Cardiac fibroblast (primary cell): ENCODE measurements around the gene NCF1.
"Not testable (repeated sequence)": the region's sequence is repeated elsewhere in the genome, so short reads cannot be mapped to it uniquely, and the experiment has no call there.

Source experiments
- DNase-seq, 2 donors: peaks; one replicate each; pipeline versions ENCODE4 v3.0.0 to v3.0.0-alpha.2; 2010; ENCODE audit warnings: low read depth in 2 of 2
- H3K4me3 ChIP-seq, 2 donors: replicated peaks in 1 of 2; 1 replicate in 1 of 2; 2 replicates in 1 of 2; pipeline ENCODE4 v1.5.1; 2011; ENCODE audit warnings: low read depth in 2 of 2, low read length in 2 of 2, mild to moderate bottlenecking in 2 of 2, moderate library complexity in 1 of 2
- CTCF ChIP-seq: IDR thresholded peaks from one replicate; pipeline ENCODE4 v1.5.1; 2011; ENCODE audit warnings: low read depth, mild to moderate bottlenecking, low read length, inconsistent platforms

NCF1 gene

DNA sequence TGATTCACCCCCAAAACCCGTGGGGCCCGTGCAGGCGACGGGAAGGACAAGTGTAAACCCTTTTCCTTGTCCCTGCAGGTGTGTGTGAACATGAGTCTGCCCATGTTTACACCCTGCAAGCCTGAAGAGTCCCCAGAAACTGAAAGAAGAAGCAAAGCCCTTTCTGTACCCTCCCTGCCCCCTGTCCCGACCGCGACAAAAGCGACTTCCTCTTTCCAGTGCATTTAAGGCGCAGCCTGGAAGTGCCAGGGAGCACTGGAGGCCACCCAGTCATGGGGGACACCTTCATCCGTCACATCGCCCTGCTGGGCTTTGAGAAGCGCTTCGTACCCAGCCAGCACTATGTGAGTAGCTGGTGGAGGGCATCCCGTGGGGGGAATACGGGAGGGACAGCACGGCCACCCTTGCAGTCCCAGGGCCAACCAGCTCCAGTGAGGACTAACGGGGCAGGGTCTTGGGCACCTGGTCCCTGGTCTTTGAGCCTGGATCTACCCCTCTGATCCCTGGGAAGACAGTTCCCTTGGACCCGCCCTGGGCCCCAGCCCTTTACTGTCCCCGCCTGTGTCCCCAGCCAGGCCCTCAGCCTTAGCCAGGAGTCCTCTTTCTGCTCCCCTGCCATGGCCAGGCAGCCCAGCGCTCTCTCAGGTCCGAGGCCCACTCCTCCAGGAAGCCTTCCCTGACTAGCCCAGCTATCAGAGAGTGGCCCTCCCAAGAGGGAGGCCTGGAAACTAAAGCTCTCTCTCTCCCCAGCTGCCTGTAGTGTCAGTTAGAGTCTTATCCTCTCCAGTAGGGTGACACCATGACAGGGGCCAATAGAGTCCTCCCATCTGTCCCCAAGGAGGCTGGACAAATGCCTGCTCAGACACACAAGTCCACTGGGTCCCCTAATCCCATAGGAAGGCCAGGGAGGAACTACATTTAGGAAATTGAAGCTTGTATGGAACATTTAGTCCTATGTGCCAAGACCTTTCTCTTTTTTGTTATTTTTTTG, at the start of gene NCF1:
Gene NCF1 (plus strand): TSS at position 252 of the 991 bp plus-strand sequence. CDS start 21 bp downstream, at position 273.
- not testable (repeated sequence) for H3K4me3 ChIP-seq, DNase-seq

GRCh38 chr7:74725840-74726239, 48.0 kb upstream of the NCF1 start:
- TF ChIP-seq CTCF = no peak
- H3K4me3 ChIP-seq = no peak overlapping the region
- DNase-seq = no peak

DNA sequence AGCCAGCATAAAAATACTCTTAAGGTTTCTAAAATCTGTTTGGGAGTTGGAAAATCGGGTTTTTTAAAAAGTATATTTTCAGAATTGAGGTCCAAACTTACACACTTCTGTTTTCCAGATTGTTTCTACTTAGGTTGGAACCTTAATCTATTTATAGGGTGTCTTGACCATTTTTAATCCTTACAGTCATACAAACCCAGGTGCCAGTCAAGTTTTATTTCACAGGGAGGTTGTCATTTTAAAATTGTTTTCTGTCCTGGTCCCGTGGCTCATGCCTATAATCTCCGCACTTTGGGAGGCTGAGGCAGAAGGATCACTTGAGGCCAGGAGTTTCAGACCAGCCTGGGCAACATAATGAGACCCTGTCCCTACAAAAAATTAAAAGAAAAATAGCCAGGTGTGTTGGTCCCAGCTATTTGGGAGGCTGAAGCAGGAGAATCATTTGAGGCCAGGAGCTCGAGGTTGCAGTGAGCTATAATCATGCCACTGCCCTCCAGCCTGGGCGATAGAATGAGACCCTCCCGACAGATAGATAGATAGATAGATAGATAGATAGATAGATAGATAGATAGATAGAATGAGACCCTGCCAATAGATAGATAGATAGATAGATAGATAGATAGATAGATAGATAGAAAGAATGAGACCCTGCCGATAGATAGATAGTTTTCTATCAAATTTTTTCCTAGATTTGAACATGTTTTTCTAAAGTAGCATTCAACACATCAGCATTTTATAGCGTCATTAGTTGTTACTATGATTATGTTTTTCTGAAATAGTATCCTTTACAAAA, 47.3 kb upstream of the NCF1 start:
- TF ChIP-seq CTCF = no peak
- no peak overlapping the region for H3K4me3 ChIP-seq
- no peak for DNase-seq

GRCh38 chr7:74728686-74729085, 45.1 kb upstream of the NCF1 start:
- not testable (repeated sequence) for H3K4me3 ChIP-seq, DNase-seq

DNA sequence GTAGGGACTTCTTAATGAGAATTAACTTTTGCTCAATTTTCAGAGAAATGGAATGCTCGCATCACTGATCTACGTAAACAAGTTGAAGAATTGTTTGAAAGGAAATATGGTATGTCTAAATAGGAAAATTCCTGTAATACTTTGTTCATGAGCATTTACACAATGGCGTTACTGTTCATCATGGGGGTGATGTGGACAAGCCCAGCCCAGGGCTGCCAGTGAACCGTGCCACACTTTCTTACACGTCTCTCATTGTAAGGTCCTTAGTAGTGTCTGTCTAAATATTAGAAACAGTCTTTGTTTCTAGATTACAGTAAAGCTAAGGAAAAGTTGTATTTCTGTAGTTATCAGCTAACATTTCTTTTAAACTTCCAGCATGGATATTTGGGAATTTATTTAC, 43.6 kb upstream of the NCF1 start:
- not testable (repeated sequence) for DNase-seq, H3K4me3 ChIP-seq

DNA sequence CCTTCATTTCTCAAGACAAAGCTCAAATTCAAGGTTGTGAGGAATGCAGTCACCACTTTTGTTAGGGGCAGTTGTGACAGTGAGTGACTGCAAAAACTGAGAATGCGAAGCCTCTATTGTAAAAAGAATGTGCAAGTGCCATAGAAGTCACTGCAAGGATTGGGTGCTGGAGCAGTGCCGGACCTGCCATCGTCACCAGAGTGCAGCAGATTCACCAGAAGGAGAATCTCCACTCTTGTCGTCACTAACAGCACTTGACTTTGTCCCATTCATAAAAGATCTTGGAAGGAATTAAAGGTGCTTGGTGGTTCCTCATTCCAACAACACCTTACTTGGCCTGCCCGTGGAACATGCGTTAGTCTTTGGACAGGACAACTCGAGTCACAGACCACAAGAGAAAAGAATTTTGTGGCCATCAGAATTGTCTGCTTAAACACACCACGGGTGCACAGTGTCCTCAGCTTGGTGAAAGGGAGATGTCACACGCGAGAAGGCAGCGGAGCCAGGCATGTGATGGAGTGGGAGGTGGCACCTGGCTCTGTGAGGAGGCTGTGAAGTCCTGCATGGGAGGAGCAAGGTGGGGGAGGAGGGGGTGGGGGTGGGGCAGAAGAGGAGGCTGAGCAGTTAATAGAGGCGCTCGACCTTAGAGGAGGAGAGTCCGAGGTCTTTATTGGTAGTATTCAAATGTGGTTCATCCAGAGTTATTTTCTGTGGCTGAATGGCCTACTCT, 33.7 kb upstream of the NCF1 start:
- not testable (repeated sequence) for DNase-seq, H3K4me3 ChIP-seq

DNA sequence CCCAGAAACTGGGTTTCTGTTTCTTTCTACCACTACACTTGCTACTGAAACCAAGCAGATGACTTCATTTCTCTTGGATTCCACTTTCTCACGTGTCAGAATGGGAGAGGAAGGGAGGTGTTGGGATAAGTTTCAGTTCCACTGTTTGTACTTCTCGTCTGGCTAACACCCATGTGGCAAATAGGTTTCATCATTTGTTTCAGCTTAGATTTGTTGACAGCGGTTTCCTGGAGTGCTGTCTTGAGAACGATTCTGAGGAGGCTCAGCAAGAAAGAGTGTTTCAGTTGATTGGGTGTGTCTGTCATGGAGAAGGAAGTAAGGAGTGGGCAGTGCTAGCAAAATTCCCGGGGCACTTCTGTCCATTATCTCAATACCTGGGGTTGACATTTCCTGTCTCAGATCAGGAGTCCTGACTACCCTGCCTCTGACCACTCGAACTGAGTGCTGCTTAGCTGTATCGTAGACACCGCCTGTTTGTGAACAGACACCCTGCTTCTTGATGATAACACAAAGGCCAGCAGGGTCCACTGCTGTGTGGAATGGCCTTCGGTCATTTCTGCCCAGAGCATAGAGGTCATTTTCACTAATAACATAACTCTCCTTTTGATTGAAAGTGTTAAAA, 29.8 kb upstream of the NCF1 start:
- not testable (repeated sequence) for DNase-seq

DNA sequence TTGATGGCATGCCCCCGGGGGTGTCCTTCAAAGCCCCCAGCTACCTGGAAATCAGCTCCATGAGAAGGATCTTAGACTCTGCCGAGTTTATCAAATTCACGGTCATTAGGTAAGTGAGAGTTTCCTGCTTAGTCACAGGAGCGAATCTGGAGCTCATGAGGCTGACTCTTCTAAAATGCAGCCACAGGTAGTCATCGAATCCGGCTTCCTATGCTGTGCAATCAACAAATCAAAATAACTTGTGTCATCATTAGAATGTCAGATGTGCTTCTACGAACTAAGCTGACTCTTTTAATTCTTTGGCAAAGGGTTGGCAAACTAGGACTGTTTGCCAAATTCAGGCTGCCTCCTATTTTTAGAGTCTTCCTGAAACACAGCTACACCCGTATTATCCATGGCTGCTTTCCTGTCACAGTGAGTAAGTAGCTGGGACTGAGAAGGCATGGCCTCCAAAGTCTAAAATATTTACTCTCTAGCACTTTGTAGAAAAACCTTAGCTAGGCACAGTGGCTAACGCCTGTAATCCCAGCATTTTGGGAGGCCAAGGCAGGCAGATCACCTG, 19.8 kb upstream of the NCF1 start:
- DNase-seq, H3K4me3 ChIP-seq: not testable (repeated sequence)

More for the DNA sequence above, 29.8 kb upstream of the NCF1 start:
- not testable (repeated sequence) for H3K4me3 ChIP-seq

- not testable (repeated sequence) for H3K4me3 ChIP-seq, DNase-seq
Observed at GRCh38 chr7:74756673-74757072, 17.1 kb upstream of the NCF1 start.

DNA sequence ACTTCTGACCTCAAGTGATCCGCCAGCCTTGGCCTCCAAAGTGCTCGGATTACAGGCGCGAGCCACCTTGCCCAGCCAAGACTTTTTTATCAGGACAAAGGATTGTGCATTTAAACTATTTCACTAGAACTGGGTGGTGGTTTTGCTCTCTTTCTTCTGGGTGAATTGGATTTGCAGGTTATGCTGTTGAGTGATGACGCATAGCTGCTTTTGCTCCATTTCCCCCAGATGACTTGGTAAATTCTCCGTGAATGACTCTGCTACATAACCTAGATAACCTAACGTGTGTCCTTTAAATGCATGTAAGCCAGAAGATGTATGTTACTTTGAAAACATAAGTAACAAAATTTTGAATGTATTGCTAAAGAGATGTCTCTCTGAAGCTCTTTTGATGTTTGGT, 15.5 kb upstream of the NCF1 start:
- H3K4me3 ChIP-seq, DNase-seq: not testable (repeated sequence)

- DNase-seq = not testable (repeated sequence)
Observed at GRCh38 chr7:74758982-74759381, 14.8 kb upstream of the NCF1 start.

DNA sequence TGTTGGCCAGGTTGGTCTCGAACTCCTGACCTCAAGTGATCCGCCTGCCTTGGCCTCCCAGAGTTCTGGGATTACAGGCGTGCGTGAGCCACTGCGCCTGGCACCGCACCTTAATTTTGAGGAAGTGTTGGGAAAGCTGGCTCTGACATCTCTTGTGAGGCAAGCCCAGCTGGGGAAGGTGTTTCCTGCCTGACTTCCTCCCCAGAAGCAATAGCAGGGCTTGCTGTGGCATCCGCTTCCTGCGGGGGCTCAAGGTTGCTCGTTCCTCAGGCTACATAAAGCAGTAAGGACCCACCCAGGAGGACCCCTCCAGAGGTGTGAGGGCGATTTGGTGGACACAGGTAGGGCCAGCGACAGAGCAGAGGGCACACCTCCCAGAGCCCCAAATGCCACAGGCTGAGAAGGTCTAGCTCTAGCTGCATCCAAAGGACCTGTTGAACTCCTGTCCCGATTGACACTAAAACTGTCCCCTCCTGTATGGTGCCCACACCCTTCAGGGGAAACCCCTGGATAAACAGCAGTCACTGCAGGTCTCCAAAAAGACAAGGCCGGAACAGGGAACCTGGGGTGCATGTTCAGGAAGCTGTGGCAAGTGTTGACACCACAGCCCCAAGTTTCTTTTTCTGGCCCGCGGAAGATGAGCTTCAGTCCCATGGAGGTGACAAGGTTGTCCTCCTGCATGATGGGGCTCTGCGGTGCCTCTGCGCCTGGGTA, 8.4 kb upstream of the NCF1 start:
- DNase-seq, H3K4me3 ChIP-seq: not testable (repeated sequence)

More at GRCh38 chr7:74758982-74759381, 14.8 kb upstream of the NCF1 start:
- not testable (repeated sequence) for H3K4me3 ChIP-seq

DNA sequence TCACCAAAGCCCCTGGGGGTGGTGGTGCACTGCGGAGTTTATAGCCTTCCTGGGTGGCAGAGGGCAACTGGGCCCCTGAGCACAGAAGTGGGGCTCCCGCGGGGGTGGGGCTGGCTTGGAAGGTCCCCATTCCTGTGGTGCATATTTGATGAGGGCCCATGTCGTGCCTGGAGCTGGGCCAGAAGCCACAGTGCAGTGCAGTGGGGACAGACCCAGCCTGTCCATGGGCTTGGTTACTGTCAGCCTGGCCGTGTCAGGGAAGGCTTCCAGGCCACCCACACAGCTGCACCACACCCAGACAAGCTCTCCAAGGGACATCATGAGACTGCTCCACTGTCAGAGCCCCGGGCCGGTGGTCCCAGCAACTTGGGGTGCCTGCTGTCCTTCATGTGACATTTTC, 7.3 kb upstream of the NCF1 start:
- not testable (repeated sequence) for H3K4me3 ChIP-seq, DNase-seq

DNA sequence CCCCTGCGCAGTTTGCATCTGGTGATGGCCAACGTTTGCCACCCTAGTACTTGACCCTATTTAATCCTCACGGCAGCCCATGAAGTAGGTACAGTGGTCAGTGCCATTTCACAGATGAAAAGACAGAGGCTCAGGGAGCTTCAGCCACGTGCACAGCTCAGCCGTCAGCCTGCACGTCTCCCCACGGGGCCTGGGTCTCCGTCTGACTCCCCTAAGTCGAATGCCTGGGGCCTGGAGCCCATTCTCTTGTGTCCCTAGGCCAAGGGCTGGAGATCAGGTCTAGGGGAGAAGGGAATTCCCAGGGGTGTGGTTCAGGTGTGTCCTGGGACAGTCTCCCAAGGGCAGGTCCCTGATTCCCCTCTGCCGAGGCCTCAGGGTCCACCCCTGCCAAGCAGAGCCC, 6.8 kb upstream of the NCF1 start:
- DNase-seq, H3K4me3 ChIP-seq: not testable (repeated sequence)
